ENCODE results near the gene AGFG1.

The AGFG1 gene

DNA sequence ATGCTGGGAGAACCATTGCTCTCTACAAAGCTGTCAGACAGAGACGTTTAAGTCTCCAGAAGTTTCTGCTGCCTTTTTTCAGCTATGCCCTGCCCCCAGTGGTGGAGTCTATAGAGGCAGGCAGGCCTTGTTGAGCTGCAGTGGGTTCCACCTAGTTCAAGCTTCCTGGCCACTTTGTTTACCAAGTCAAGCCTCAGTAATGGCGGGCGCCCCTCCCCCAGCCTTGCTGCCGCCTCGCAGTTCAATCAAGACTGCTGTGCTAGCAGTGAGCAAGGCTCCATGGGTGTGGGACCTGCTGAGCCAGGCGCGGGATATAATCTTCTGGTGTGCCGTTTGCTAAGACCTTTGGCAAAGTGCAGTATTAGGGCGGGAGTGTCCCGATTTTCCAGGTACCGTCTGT is 74.0 kb downstream of the AGFG1 start:
- no peak for DNase-seq

DNA sequence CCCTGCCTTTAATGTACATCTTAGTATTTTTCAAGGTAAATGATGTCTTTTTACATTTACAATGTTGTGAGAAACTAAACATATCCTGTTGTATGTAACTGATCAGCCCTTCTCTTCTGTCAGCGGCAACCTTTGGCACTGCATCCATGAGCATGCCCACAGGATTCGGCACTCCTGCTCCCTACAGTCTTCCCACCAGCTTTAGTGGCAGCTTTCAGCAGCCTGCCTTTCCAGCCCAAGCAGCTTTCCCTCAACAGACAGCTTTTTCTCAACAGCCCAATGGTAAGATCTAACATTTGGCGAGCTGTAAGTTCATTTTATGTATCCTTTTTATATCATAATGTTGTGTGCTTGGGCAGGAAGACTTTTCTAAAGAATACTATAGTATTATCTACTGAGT is 79.9 kb downstream of the AGFG1 start:
- no peak for DNase-seq

GRCh38 chr2:227562581-227562980 is 90.6 kb downstream of the AGFG1 start:
- DNase-seq, result no peak

DNA sequence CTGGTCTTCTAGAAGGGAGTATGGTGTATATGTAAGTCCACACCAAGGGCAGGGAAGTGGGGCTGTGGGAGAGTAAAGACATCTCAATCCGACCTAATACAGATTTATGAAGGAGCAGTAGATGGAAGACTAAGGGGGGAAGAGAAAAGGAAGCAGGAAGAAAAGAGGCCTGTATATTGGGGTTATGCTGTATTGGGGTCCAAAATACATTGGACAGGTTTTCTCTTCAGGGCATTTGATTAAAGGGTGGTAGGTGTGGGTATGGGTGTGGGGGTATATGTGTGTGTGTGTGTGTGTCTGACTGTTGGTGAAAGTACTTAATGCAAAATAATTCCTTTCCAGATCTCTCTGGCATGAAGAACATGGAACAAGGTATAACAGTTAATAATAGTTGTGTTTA is 93.1 kb downstream of the AGFG1 start:
- DNase-seq, result no peak

DNA sequence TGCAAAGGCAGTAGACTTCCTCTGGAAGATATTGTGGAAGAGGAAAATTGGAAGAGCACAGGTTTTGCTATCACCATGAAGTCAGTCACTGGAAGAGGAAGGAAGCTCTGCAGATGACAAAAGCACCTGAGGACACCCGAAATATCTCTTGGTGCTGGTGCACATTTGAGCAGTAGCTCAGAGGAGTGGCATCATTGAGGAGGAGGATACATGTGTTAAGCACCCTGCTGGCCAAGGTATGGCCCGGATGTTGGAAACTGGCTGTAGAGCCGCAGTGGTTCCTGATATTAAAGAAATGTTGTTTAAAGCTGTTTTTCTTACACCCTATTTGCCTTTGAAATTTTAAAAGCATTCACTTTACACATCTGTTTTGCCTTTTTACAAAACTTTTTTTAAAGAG is 94.1 kb downstream of the AGFG1 start:
- no peak for DNase-seq

- DNase-seq, result no peak
These were observed 96.9 kb downstream of the AGFG1 start for GRCh38 chr2:227568852-227569169.

GRCh38 chr2:227570615-227571014 is 98.7 kb downstream of the AGFG1 start:
- DNase-seq, result no peak

DNA sequence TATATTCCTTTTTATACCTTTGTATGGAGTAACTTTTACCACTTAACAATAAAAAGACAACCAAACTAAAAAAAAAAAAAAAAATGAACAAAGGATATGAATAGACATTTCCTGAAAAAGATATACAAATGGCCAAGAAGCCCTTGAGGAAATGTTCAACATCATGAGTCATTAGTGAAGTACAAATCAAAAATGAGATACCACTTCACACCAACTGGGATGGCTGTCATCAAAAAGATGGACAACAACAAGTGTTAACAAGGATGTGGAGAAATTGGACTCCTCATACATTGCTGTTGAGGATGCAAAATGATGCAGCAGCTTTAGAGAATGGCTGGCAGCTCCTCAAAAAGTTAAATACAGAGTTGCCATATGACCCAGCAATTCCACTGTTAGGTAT is 104.2 kb downstream of the AGFG1 start:
- DNase-seq, result no peak

- no peak for DNase-seq
These were observed 104.9 kb downstream of the AGFG1 start for GRCh38 chr2:227576812-227577211.

- no peak for DNase-seq
These were observed 105.6 kb downstream of the AGFG1 start for GRCh38 chr2:227577555-227577954.

DNA sequence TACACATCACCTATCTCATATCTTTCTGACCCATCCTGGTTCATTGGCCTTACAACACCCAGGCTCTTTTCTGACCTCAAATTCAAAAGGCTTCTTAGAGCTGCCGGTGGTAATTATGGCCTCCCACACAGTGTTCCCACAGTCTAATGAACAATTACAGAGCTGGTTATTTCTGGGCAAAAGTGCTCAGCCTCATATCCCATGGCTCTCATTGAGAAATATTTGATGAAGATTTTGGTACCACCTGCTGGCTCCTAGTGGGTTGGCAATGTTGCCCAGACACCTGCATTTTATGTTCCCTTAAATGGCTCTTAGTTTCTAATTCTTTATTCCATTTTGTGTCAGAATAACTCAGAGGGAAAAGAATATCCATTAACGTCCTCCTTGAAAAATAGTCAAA is 106.7 kb downstream of the AGFG1 start:
- no peak for DNase-seq

DNA sequence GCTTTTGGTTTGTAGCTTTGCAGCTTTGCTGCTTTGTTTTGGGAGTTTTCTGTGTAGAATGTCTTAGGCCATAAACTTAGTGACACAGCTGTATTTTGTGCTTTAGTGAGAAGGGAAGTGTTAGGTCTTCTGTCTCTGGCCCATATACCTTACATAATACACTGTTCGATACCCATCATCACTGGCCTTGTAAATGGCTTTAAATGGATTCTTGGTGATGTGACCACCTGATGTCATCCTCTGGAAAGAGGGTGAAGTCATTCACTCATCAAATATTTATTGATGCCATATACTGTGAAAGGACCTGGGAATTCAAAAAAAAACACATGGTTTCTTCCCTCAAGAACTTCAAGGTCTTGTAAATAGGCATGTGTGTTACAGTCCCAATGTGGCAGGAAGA is 107.8 kb downstream of the AGFG1 start:
- no peak for DNase-seq

GRCh38 chr2:227582369-227582768 is 110.4 kb downstream of the AGFG1 start:
- DNase-seq, result no peak

- DNase-seq, result no peak
These were observed 120.9 kb downstream of the AGFG1 start for GRCh38 chr2:227592694-227593387.

DNA sequence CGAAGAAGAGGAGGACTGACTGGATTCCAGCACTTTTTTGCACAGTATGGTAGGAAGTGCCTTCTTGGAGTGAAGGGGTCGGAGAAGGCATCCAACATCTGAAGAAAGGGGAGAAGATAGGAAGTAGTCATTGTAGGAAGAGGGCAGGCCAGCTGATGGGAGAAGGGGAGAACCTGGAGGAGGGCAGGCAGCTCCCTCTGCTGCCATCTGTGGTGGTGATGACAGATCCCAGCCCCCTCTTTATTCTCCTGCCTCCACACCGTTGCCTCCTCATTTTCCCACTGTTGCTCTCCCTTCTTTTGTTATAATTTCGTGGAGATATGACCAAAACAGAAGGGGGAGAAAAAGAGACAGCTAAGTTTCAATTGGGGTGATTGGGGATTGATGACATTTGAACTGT is 123.8 kb downstream of the AGFG1 start:
- DNase-seq, result no peak

GRCh38 chr2:227597036-227597435 is 125.1 kb downstream of the AGFG1 start:
- no peak for DNase-seq

GRCh38 chr2:227597998-227598397 is 126.0 kb downstream of the AGFG1 start:
- peak; percentile 61 for DNase-seq

DNA sequence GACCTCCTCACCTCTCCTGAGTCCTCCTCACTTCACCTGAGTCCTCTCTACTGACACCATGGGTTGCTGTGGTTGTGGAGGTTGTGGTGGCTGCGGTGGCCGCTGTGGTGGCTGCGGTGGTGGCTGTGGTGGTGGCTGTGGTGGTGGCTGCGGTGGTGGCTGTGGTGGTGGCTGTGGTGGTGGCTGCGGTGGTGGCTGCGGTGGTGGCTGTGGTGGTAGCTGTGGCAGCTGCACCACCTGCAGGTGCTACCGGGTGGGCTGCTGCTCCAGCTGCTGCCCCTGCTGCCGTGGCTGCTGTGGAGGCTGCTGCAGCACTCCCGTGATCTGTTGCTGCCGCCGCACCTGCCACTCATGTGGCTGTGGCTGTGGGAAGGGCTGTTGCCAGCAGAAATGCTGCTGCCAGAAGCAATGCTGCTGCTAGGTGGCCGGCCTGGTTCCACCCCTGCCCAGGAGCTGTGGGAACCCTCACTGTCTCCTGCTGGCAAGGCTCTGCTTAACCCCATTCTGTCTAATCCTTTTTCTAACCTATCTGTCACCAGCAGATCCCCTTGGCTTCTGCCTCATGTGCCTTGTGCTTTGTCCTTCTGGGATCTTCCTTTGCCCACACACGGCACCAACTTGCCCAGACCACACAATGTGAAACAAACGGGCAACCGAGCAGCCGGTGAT is 127.0 kb downstream of the AGFG1 start, which contains the start of gene SCYGR2:
Gene SCYGR2 (plus strand): TSS at position 59 of the 669 bp plus-strand sequence. CDS start 0 bp downstream, at position 59.
- peak; percentile 37 for DNase-seq

DNA sequence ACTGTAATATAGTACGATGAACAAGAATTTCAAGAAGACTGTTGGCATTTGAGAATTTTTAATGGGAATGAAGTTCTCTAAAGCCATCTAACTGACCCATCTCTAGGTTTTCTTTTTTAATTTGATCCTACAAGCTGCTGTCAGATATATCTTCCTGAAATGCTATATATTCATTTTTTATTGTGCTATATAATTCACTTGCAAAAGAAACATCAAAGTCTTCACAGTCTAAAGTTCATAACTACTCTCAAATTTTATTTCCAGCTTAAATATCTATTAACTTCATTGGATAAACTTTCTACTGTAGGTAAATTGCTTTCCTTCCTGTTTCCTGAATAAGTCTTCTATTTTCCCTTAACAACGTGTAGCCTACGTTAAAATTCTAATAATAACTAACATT is 130.4 kb downstream of the AGFG1 start:
- no peak for DNase-seq

- no peak for DNase-seq
These were observed 134.5 kb downstream of the AGFG1 start for GRCh38 chr2:227606476-227606875.

GRCh38 chr2:227607941-227608340 is 136.0 kb downstream of the AGFG1 start:
- no peak for DNase-seq

DNA sequence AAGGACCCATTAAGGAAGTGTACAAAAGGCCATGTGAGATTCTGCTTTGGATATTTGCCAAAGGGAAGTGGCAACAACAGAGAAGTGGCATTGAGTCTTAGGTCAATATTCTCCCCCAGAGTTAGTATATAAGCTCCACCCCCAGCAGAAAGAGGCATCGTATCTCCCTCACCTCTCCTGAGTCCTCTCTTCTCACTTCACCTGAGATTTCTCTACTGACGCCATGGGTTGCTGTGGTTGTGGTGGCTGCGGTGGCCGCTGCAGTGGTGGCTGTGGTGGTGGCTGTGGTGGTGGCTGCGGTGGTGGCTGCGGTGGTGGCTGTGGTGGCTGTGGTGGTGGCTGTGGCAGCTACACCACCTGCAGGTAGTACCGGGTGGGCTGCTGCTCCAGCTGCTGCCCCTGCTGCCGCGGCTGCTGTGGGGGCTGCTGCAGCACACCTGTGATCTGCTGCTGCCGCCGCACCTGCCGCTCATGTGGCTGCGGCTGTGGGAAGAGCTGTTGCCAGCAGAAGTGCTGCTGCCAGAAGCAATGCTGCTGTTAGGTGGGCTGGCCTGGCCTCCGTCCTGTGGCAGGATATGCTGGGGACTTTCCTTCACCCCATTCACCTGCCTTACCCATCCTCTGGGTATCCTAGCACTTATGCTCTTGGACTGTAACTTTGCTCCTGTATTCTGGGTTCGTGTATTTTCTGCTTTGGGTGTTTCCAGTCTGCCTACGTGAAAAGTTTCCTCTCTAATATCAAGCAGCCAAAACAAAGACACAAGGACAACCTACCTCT is 136.8 kb downstream of the AGFG1 start:
- DNase-seq, result no peak

DNA sequence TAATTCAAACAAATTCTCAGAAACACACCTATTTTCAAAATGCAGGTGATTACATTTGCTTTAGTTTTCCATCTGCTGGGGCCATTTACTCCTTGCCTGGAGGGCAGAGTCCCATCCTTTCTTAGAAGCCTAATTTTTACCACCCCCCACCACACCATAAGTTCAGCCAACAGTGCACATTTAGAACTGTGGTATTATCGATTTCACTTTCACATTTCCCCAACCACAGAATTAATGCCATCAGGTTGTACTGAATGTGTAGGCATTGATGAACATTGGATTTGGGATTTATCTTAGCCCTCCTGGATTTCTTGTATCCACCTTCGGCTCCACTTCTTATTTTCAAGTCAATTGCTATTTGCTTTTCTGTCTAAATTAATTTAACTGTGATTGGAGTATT is 138.2 kb downstream of the AGFG1 start:
- DNase-seq, result no peak
